LNCaP clone FGC (cell line): ENCODE data around the gene GSTM2.

Source experiments
- DNase-seq: peaks from one replicate; pipeline ENCODE4 v3.0.0-alpha.2; 2011; ENCODE audit warnings: low read depth
- H3K4me3 ChIP-seq: 2 replicates; pipeline ENCODE4 v1.5.1; 2011; ENCODE audit warnings: mild to moderate bottlenecking, low read depth, low read length, control low read depth
- CTCF ChIP-seq: IDR thresholded peaks from 2 replicates; pipeline ENCODE4 v1.5.1; 2012; ENCODE audit warnings: mild to moderate bottlenecking; ENCODE audit not compliant: control insufficient read depth, insufficient read depth; ENCODE audit errors: extremely low read depth

GSTM2 gene

DNA sequence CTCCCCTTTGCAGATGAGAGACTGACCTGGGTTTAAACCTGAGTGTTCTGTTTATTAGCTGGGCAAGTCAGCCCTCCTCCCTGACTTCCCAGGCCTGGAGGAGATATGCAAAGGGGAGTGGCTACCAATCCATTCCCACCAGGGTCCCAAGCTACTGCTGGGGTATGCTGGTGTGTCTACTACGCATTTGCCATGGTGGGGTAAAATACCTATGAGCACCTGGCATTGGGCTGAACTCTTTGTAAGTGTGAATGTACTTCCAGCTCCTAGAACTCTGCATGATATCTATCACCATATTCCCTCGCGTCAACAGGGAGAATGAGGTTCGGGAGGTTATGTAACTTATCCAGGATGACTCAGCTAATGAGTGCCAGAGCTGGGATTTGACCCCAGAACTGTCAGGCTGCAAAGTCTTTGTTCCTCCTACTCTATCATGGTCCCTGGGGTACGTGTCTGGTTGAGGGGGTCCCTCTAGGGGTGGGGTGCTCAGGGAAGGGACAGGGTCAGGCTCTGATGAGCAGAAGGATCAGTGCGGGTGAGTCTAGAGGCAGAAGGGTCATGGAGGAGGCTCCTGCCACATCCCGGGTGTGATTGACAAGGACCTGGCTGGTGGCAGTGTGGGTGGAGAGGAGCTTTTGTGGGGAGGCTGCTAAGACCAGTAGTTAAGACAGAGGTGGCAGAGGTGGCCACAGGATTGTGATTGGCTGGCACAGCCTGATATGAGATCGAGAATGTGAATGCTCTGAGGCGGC lies 31.5 kb upstream of the GSTM2 start:
- DNase-seq, result no peak
- no peak for TF ChIP-seq CTCF
- no peak overlapping the region for H3K4me3 ChIP-seq

GRCh38 chr1:109637446-109637845 lies 30.4 kb upstream of the GSTM2 start:
- no peak overlapping the region for H3K4me3 ChIP-seq
- no peak for DNase-seq
- no peak for TF ChIP-seq CTCF

- no peak for TF ChIP-seq CTCF
- no peak for DNase-seq
- H3K4me3 ChIP-seq, result no peak overlapping the region
These were observed 28.6 kb upstream of the GSTM2 start for GRCh38 chr1:109639063-109639840.

DNA sequence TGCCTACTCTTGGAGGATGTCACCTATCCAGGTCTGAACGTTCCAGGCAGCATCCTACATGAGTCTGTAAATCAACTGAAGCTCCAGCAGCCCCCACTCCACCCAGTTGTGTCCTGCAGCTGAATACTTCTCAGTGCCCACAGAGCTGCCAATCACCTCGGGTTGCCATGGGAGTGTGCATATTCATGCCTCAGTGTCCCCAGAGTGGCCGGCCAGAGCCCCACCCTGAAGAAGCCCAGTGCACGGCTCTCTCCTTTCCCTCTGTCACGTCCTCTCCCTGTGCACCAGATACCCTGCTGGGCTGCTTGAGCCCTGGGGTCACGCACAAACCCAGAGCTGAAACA lies 28.0 kb upstream of the GSTM2 start:
- DNase-seq, result no peak
- TF ChIP-seq CTCF, result no peak

DNA sequence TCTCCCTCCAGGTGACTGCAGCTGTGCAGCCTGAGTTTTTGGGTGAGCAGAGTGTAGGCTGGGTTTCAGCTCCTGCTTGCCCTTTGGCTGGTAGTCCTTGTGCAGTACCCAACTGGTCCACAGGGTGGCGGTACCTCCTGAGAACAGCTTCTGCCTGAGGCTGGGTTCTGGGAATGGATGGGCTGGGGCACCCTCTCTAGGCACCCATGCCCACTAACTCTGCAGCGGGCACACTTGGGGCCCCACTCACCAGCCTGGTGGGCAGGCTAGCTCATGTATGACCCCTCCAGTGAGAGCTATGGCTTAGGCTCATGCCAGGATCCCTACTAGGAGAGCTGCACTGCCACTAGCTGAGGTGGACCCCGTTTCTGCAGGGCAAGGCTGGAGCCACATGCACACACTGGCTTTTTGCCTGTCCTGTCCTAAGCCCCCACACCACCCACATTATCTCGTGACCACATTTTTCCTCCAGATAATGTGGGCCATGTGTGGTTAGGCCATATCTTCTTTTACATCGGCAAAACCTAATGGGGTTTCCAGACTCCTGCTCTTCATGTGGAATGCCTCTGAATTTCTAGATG lies 27.5 kb upstream of the GSTM2 start:
- peak; percentile 97 for TF ChIP-seq CTCF
- no peak overlapping the region for H3K4me3 ChIP-seq
- DNase-seq, result no peak

More for the DNA sequence above, 28.0 kb upstream of the GSTM2 start:
- no peak overlapping the region for H3K4me3 ChIP-seq

- no peak overlapping the region for H3K4me3 ChIP-seq
- no peak for DNase-seq
- TF ChIP-seq CTCF, result no peak
These were observed 26.6 kb upstream of the GSTM2 start for GRCh38 chr1:109641078-109641740.
